Right lobe of liver (tissue), 6 donors: ENCODE results near the gene PARP14. TPM values are rescaled to one million over a fixed set of nuclear protein-coding genes. Genes with fewer than 3 reads are reported as not detected.
A peak's percentile ranks its signal among the peaks of the same experiment; 100 is the strongest.

Source experiments
- ATAC-seq, 4 donors: fragments of 200-7000 bp; cut with Tn5 transposase; one replicate each; pipeline ENCODE4 v1.9.1; 2020; ENCODE audit warnings: mild to moderate bottlenecking in 4 of 4, moderate library complexity in 4 of 4
- DNase-seq, 3 donors: peaks; one replicate each; pipeline ENCODE4 v3.0.0-alpha.2; 2020
- H3K27ac ChIP-seq, 3 donors: fragments of 200-600 bp; one replicate each; pipeline ENCODE4 v1.8.0; 2022
- H3K27me3 ChIP-seq, 2 donors: fragments of 200-600 bp; one replicate each; pipeline ENCODE4 v1.8.0; 2022
- H3K36me3 ChIP-seq, 4 donors: fragments of 200-600 bp; sonication (generic) in 1 of 4; one replicate each; pipeline versions ENCODE4 v1.5.1 to v1.8.0; 2017 to 2022; ENCODE audit warnings: control low read depth in 1 of 4
- H3K4me1 ChIP-seq, 4 donors: fragments of 200-600 bp; sonication (generic) in 1 of 4; one replicate each; pipeline versions ENCODE4 v1.5.1 to v1.8.0; 2017 to 2022; ENCODE audit warnings: control low read depth in 1 of 4
- H3K4me3 ChIP-seq, 3 donors: fragments of 200-600 bp; one replicate each; pipeline ENCODE4 v1.8.0; 2022
- H3K9me3 ChIP-seq, 4 donors: fragments of 200-600 bp; sonication (generic) in 1 of 4; one replicate each; pipeline versions ENCODE4 v1.5.1 to v1.8.0; 2017 to 2022; ENCODE audit warnings: control low read depth in 1 of 4
- POLR2A ChIP-seq: fragments of 450-650 bp; IDR thresholded peaks from one replicate; pipeline ENCODE4 v1.6.1; 2017; ENCODE audit warnings: antibody characterized with exemption, mild to moderate bottlenecking
- WGBS: methylation state at CpG from one replicate; pipeline ENCODE4 v1.1.6; 2018; ENCODE audit warnings: low coverage, low lambda C conversion rate; ENCODE audit not compliant: insufficient coverage; ENCODE audit errors: missing lambda C conversion rate; 5-methylcytosine and 5-hydroxymethylcytosine counted together
- intact Hi-C, 2 donors: fragments of 100-400 bp; cut with DNase I; formaldehyde crosslinking; loops; one replicate each; pipeline versions ENCODE4 v1.11.2 to v1.14.1; 2022
- total RNA-seq, 6 experiments: library from RNA; depleted of rRNA in 2 of 6; stranded (reverse); fragments of >200 nt in 2 of 6; fragmentation: NEBNext Ultra II Directional in 3 of 6; extraction: Animal tissue kit (Norgen Biotek cat#: 25700) in 3 of 6; gene quantifications; one replicate each; pipeline versions ENCODE4 v1.1.0 to v1.2.4, GENCODE V29; 2016 to 2023
- TF ChIP-seq, protein P1 (sequence below), 4 donors: fragments of 200-600 bp in 3 of 4; fragments of 450-650 bp in 1 of 4; IDR thresholded peaks; one replicate each; pipeline versions ENCODE4 v1.5.1 to v1.8.0; 2016 to 2022; ENCODE audit warnings: antibody characterized with exemption in 4 of 4, mild to moderate bottlenecking in 2 of 4
- donor health status: DM: no; HTN: yes; CAD: no.
- donor health status: DM: no; HTN: no; CAD: no.
- donor health status: DM: no; HTN: no; CAD: no.
- donor health status: DM: no; HTN: yes; CAD: no.
- donor health status: DM: no; HTN: yes; CAD: no.

PARP14 gene
- total RNA-seq, 6 experiments from 2014 or later = 35.2 to 111 (median 37.3) TPM

DNA sequence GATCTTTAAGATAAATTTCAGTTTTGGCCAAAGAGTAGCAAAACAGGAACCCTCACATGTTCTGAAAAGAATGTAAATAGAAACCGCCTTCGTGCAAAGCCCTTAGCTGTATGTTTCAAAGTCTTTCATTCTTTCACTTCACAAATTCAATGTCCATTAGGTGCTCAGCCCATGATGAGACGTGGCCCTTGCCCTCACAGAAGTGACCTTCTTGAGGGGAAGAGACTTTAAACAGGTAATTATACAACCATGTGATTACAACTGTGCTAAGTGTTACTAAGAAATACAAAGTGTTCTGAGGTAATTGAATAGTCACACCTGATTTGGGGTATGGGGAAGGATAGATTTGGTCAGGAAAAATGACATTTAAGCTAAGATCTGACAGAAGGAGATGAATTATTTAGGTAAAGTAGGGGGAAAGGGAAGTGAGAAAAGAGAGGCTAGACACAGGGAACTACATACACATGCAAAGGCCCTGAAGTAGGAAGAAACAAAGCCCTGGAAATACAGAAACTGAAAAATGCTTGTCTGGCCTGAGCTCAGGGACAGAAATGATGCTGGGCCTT, 93.4 kb downstream of the PARP14 start:
- no peak overlapping the region for H3K27ac ChIP-seq
- ATAC-seq = peak in 3 of 4 donors; percentile 33 to 68 (median 54)
- TF ChIP-seq, protein P1, sequence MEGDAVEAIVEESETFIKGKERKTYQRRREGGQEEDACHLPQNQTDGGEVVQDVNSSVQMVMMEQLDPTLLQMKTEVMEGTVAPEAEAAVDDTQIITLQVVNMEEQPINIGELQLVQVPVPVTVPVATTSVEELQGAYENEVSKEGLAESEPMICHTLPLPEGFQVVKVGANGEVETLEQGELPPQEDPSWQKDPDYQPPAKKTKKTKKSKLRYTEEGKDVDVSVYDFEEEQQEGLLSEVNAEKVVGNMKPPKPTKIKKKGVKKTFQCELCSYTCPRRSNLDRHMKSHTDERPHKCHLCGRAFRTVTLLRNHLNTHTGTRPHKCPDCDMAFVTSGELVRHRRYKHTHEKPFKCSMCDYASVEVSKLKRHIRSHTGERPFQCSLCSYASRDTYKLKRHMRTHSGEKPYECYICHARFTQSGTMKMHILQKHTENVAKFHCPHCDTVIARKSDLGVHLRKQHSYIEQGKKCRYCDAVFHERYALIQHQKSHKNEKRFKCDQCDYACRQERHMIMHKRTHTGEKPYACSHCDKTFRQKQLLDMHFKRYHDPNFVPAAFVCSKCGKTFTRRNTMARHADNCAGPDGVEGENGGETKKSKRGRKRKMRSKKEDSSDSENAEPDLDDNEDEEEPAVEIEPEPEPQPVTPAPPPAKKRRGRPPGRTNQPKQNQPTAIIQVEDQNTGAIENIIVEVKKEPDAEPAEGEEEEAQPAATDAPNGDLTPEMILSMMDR (IDR thresholded peaks at IDR 0.05) = no peak
- no peak for TF ChIP-seq POLR2A

DNA sequence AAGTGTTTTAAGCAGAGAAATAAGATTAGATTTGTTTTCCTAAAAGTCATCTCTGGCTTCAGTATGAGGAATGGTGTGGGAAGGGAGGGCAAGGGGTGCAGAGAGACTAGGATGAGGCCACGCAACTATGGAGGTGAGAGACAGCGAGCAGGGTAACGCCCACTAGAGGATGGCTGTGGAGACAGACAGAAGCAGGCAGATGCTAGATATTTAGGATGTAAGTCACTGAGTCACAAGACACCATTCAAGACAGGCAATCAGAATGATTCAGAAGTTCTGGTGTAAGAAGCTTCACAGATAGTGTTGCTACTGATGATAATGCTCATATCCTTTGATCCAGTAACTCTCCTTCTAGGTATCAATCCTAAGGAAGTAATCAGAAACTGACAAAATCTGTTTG, 93.9 kb downstream of the PARP14 start:
- Histone ChIP-seq H3K4me1 (no peaks in the 10 kb centered on the region), H3K27me3 (no peaks in the 10 kb centered on the region), H3K27ac (no peak overlapping the region), H3K36me3 (no peaks in the 10 kb centered on the region), H3K9me3 (no peaks in the 10 kb centered on the region), H3K4me3 (no peak overlapping the region)
- intact Hi-C loops = no loop called here
- 96% methylated on average over 3 of the region's 3 CpGs for WGBS
- no peak for DNase-seq
- peak in 1 of 4 donors; percentile 18 for ATAC-seq
- TF ChIP-seq, protein P1 (IDR thresholded peaks at IDR 0.05) = no peak
- TF ChIP-seq POLR2A = no peak

More for the DNA sequence above, 93.4 kb downstream of the PARP14 start:
- intact Hi-C loops = no loop called here
- H3K4me3 ChIP-seq = no peak overlapping the region
- H3K27me3 ChIP-seq = no peaks in the 10 kb centered on the region
- H3K36me3 ChIP-seq = no peaks in the 10 kb centered on the region
- DNase-seq = no peak
- H3K4me1 ChIP-seq = no peaks in the 10 kb centered on the region
- WGBS = 78% methylated on average over 3 of the region's 3 CpGs
- H3K9me3 ChIP-seq = no peaks in the 10 kb centered on the region

DNA sequence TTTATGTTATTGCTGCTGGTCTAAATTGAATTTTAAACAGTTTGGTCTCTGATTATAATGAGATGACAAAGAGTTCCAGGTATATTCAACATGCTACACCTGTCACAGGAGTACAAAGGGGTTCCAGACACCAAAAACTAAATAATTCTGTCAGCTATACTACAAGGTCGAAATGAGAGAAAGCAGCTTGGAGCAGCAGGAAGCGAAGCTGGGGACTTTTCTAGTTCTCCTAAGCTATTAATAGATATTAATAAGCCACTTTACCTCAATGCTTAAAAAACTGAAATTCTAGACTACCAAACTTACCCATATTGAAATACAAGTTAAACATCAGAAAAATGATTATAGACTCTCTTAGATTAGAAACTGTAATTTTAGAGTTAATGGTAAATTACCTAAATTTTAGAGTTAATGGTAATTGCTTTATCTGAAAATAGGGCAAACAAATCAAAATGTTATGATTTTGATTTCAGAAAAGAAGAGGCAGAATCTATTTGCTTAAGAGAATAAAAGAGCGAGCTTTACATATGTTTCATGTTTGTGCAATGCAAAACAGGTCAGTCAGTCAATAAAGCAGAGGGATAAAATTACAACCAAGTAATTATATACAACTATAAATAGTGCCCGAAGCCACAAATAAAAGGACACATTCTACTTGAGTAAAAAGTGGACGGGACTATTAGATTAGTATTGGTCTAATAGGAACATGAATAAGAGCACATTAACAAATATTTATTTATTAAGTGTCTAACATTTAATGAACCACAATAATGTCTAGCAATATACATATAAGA, 96.2 kb downstream of the PARP14 start:
- TF ChIP-seq, protein P1 (IDR thresholded peaks at IDR 0.05) = no peak
- TF ChIP-seq POLR2A = no peak
- Histone ChIP-seq H3K4me1 (no peaks in the 10 kb centered on the region), H3K4me3 (no peak overlapping the region), H3K27ac (no peak overlapping the region), H3K36me3 (no peaks in the 10 kb centered on the region), H3K9me3 (no peaks in the 10 kb centered on the region), H3K27me3 (no peaks in the 10 kb centered on the region)
- DNase-seq = no peak
- ATAC-seq = no peak
- WGBS = 85% methylated on average over 5 of the region's 5 CpGs
- intact Hi-C loops = no loop called here

DNA sequence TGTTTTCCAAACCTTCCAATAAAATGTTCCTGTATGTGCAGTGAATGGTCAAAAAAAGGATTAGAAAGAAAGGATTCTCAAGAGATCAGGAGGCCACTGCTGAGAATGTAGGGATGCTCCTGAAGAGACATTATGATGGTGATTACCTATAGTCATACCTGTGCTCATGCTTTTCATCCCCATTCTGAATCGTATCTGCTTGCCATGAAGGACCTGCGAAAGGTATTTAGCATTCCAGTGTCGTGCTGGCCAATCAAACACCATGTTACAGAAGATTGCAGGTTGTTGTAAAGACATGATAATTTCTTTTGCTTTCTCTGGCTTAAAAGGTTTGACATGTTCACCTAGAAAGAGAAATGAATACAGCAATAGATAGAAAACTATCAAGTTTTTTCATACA, 96.9 kb downstream of the PARP14 start:
- Histone ChIP-seq H3K4me3 (no peak overlapping the region), H3K4me1 (no peaks in the 10 kb centered on the region), H3K9me3 (no peaks in the 10 kb centered on the region), H3K36me3 (no peaks in the 10 kb centered on the region), H3K27me3 (no peaks in the 10 kb centered on the region), H3K27ac (no peak overlapping the region)
- no peak for TF ChIP-seq POLR2A
- TF ChIP-seq, protein P1 (IDR thresholded peaks at IDR 0.05) = no peak
- DNase-seq = no peak
- 81% methylated on average over 3 of the region's 3 CpGs for WGBS
- intact Hi-C loops = no loop called here
- ATAC-seq = no peak

Other genes starting within 250 kb of the PARP14 start
- gene KPNA1, start 165.9 kb upstream of the PARP14 start, total RNA-seq = 10 to 100 TPM; 33.7 to 61.3 (median 51.2) TPM
- gene PARP9, start 116.5 kb upstream of the PARP14 start, total RNA-seq = 10 to 100 TPM; 35.5 to 64.7 (median 42.5) TPM
- gene DTX3L, start 116.5 kb upstream of the PARP14 start, total RNA-seq = 10 to 100 TPM; 31.3 to 63.7 (median 38.4) TPM
- gene PARP15, start 103.2 kb upstream of the PARP14 start, total RNA-seq = 1 to 10 TPM in 4 of 6 experiments, under 1 TPM in 2; 0.37 to 1.5 (median 1.3) TPM
- gene HSPBAP1, start 113.0 kb downstream of the PARP14 start, total RNA-seq = 1 to 10 TPM; 2.4 to 4.0 (median 3.3) TPM
- 1 to 10 TPM; 5.5 to 8.6 (median 6.7) TPM for gene SLC49A4, start 114.2 kb downstream of the PARP14 start, total RNA-seq